H54 (cell line): Measurements from ENCODE around the gene OR2Z1.
"Not testable (repeated sequence)": the region's sequence is repeated elsewhere in the genome, so short reads cannot be mapped to it uniquely, and the experiment has no call there.

Experiments used
- DNase-seq: peaks from one replicate; pipeline ENCODE4 v3.0.0; 2011; ENCODE audit warnings: low spot score, mixed read lengths; ENCODE audit not compliant: insufficient read length
- FAIRE-seq: peaks from 3 replicates; lab custom pipeline; 2011; peaks lifted over from hg19 to GRCh38; lab: Jason Lieb, UNC
- POLR2A ChIP-seq: IDR thresholded peaks from 2 replicates; pipeline ENCODE4 v1.6.1; 2011; ENCODE audit warnings: low read depth, mild to moderate bottlenecking, low read length

The OR2Z1 gene

DNA sequence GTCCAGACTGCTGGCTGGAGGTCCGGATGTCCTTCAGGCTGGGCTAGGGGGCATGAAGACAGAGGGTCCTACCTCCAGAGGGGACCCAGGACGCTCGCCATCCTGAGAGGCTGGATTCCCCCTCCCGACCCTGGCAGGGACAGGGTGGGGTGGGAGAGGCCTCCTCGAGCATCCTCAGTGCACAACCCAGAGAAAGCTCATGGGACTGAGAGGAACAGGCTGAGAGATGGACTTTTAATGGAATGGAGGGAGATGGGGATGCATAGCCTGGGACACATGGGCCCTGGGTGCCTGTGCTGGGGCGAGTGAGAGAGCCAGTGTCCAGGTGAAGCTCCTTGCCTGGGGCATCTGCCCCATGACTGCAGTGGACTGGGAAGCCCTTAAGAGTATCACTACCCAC lies 25.9 kb upstream of the OR2Z1 start:
- DNase-seq (no peak), FAIRE-seq (no peak)
- no peak for TF ChIP-seq POLR2A

DNA sequence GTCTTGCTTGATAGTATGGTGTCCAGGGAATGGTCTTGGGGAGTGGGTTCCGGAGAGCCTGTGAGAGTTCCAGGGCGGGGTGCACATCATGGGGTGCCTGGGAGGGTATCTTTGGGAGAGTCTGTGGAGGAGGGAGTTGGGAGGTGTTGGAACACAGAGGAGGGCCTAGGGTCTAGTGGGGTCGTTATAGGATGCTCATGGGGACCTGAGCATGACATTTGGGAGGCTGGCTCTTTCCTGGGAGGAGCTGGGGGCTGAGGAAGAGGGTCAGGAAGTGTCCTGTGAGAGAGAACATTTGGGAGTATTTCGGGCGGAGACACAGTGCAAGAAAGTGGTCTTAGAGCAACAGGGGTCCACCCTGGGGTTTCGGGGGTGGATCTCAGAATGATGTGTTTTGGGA lies 25.5 kb upstream of the OR2Z1 start:
- no peak for TF ChIP-seq POLR2A
- no peak for FAIRE-seq
- no peak for DNase-seq

DNA sequence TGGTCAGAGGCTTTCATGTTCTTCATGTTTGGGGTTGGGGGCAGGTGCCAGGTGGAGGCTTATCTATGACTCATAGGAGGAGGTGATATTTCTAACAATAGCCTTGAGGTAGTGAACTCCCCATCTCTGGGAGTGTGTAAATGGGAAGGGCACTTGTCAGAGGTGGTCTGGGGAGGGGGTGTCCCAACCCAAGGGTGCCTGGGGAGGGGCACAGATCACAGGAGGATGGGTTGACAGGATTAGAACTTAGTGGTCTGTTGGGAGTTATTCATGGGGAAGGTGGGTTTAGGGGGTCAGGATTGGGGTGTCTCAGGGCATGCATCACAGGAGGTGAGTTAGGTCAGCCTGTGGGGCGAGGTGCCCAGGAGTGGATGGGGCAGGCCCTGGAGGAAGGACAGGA lies 24.4 kb upstream of the OR2Z1 start:
- DNase-seq (no peak), FAIRE-seq (no peak)
- TF ChIP-seq POLR2A: no peak

DNA sequence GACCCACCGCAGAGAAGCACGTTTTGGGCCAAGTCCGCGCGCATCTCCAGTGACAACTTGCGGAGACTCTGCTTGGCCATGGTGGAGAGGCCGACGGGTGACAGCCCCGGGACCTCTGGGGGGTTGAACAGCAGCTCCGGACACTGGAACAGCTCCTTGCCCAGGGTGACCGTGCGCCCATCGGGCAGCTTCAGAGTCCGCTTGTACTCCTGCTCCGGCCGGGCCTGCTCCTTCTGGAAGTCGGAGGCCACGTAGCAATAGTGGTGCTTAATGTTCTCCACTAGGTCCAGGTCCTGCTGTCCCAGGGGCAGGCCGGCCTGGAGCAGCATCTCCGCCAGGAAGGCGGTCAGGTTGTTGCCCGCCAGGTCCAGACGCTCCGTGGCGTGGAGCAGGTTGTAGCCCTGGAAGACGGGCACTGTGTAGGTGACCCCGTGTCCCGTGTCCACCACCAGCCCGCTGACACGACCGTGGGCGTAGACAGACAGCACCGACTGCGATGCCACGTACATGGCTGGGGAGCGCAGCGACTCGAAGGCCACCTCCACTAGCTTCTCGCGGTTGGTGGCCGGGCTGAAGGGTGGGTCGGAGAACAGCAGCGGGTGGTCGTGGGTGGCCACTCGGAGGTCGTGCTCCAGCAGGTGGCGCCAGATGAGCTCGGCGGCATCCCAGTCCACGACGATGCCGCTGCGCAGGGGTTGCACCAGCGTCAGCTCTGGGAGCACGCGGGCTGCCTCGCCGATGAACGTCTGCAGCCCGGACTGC lies 23.6 kb upstream of the OR2Z1 start:
- DNase-seq: no peak
- FAIRE-seq: no peak

DNA sequence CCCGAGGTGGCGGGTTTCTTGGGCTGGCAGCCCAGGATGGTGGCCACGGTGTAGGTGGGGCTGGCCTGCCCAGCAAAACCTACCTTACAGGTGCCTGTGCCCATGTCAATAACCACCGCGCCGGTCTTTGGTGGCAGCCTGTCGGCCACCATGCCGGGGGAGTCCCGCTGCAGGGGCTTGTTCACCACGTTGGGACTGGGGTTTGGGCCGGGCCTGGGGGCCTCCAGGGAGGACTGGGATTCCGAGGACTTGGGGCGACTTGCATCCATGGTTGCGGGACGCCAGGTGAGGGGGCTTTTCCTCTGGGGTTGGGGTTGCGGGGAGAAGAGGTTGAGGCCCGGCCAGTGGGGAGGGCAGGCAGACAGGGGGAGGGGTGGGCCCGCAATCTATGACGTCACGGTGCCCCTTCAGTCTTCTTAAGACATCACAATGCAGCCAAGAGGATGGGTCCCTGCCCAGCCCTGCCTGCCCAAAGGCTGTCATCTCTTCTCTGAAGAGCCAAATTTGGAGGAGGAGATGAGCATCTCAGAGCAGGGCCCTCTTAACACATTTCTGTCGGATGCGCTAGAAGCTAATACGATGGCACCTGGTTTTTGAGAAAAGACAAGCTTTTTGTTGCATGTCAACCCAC lies 22.9 kb upstream of the OR2Z1 start, which contains the start of gene ACTL9:
Gene ACTL9, minus strand, starts transcription at position 363 of the 631 bp plus-strand sequence. Its CDS starts 94 bp downstream, at position 269.
- FAIRE-seq (no peak), DNase-seq (no peak)
- TF ChIP-seq POLR2A: no peak

More for the DNA sequence above, 23.6 kb upstream of the OR2Z1 start:
- TF ChIP-seq POLR2A: no peak

DNA sequence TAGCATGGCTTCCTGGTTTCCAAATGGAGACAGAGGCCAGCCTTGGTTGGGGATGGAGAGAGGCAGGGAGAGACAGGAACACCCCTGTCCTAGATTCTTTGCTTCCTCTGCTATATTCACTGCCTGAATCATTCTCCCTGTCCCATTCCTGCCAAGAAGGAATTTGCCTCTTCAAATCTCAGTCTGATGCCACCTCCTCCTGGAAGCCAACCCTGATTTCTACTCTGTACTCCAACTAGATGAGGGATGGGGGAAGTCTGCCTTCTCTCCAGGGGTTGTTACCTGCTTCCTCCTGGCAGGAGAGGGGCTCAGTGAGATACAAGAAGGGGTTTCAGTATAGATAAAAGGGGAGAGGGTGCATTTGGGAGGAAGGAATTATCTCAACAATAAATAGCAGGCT lies 21.5 kb upstream of the OR2Z1 start:
- no peak for DNase-seq
- no peak for TF ChIP-seq POLR2A
- no peak for FAIRE-seq

DNA sequence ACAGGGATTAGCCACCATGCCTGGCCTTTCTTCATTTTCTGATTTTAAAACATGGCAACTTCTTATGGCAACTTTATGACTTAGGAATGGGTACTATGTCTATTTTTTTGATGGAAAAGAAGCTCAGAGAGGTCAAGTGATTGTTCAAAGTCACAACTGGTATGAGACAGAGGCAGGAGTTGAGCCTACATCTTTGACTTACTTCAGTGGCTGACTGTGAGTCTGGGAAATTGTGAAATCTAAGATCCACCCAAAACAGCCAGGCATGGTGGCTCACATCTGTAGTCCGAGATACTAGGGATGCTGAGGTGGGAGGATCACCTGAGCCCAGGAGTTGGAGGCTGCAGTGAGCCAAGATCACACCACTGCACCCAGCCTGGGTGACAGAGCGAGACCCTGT lies 20.5 kb upstream of the OR2Z1 start:
- DNase-seq (no peak), FAIRE-seq (no peak)
- TF ChIP-seq POLR2A: no peak

DNA sequence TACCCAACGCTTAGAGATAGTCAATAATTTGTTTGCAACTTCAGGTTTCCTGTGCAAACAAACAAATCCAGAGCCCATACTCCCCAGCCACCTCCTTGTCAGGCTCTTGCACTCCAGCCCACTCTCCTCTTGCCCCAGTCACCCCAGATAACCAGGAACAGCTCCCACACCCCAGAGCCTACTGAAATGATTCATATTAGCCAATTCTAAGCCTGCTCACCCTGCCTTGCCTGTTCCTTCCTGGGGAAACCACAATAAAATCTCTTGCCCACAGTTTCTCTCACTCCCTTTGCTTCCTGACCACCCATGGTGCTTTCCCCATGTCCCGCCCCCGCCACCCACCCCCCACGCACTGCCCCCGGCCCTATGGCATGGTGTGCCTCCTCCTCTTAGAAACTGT lies 19.1 kb upstream of the OR2Z1 start:
- DNase-seq (no peak), FAIRE-seq (no peak)
- no peak for TF ChIP-seq POLR2A

DNA sequence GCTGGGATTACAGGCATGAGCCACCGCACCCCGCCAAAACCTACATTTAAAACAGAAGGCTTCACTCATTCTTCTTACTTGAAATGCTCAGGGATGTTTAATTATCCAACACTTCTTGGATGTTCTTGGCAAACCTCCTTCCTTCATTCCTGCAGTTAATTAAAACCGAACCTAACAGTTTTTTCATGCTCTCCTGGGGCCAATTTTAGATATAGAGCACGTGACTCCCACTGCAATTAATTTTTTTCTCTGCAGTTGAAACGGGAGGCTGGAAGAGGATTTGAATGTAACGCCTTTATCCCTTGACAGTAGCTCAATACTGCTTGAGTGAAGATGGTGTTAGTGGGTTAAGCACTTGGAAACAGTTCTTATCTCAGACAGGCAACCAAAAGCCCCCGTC lies 18.2 kb upstream of the OR2Z1 start:
- TF ChIP-seq POLR2A: no peak
- FAIRE-seq: no peak
- DNase-seq: no peak

DNA sequence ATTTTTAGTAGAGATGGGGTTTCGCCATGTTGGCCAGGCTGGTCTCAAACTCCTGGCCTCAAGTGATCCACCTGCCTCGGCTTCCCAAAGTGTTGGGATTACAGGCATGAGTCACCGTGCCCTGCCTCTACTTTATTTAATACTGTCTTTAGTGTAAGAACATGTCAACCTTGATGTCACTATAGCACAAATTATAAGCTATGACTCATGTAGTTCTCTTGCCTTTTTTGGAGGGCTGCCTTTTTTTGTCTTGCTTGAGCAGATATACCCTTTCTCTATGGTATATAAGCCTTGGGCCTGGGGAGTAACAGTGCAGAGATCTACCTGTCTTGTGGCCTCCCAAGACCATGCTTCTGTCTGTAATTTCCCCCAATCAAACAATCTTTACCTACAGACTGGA lies 16.1 kb upstream of the OR2Z1 start:
- not testable (repeated sequence) for FAIRE-seq

DNA sequence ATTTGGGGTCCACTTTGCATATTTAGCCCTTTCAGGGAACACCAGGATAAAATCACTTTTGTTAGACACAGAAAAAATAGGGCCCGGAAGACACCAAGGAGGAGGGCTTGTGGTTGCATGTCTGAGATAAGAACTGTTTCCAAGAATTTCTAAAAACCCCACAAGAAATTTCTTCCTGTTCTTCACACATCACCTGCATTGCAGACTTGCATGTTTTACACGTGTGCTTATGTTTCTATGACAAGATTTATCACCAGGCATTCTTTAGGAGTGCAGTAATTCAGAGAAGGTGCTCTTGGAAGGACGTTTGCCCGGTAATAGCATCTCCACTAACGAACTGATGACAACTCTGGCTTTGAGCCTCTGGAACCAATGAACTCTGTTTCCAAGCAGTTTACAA lies 15.7 kb upstream of the OR2Z1 start:
- no peak for FAIRE-seq
- DNase-seq: no peak
- TF ChIP-seq POLR2A: no peak

More for the DNA sequence above, 16.1 kb upstream of the OR2Z1 start:
- not testable (repeated sequence) for DNase-seq

DNA sequence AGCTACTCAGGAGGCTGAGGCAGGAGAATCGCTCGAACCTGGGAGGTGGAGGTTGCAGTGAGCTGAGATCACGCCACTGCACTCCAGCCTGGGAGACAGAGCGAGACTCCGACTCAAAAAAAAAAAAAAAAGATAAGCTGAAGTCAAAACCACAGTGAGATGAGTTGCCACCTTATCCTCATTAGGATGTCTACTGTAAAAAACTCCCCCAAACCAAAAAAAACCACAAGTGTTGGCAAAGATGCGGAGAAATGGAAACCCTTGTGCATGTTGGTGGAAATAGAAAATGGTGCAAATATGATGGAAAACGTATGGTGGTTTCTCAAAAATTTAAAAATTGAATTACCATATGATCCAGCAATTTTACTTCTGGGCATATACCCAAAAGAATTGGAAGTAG lies 11.1 kb upstream of the OR2Z1 start:
- FAIRE-seq: not testable (repeated sequence)

DNA sequence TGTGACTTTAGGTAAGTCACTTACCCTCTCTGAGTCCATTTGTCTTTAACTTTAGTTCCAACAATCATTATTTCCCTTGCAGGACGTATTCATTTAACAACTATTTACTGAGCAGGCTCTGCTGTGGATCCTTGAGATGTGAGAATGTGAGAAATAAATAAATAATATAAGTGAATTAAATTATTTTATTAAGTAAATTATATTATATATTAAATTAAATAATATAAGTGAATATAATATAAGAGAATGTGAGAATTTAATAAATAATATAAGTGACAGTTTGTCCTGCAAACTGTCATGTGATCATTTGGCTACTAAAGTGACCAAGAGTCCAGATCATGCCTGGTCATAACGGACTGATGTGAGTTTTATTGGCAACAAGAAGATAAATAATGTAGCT lies 598 bp downstream of the OR2Z1 start:
- FAIRE-seq (no peak), DNase-seq (no peak)
- no peak for TF ChIP-seq POLR2A

More for the DNA sequence above, 11.1 kb upstream of the OR2Z1 start:
- not testable (repeated sequence) for DNase-seq

DNA sequence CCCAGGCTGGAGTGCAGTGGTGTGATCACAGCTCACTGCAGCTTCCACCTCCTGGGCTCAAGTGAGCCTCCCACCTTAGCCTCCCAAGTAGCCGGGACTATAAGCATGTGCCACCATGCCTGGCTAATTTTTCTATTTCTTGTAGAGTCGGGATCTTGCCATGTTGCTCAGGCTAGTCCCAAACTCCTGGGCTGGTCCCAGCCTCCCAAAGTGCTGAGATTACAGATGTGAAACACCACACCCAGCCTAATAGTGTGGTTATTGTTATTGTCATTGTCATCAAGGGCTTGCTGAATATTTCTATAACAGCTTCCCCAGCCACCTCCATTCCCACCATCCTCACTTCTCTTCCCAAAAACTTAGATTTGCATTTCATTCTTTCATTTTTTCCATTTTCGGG lies 2.8 kb downstream of the OR2Z1 start:
- DNase-seq: no peak
- no peak for FAIRE-seq
- no peak for TF ChIP-seq POLR2A
